BE2C (cell line): ENCODE data around the gene GHRL.

Experiments
- DNase-seq: peaks from one replicate; pipeline ENCODE4 v3.0.0-alpha.2; 2020
- H3K27me3 ChIP-seq: fragments of 250-450 bp; sonication (Bioruptor Pico); 2 replicates; pipeline ENCODE4 v1.5.1; 2020; ENCODE audit warnings: mild to moderate bottlenecking
- H3K36me3 ChIP-seq: fragments of 250-450 bp; sonication (Bioruptor Pico); 2 replicates; pipeline ENCODE4 v1.5.1; 2020; ENCODE audit warnings: mild to moderate bottlenecking
- H3K4me1 ChIP-seq: fragments of 250-450 bp; sonication (Bioruptor Pico); 2 replicates; pipeline ENCODE4 v1.5.1; 2020
- H3K4me3 ChIP-seq: 2 replicates; pipeline ENCODE4 v1.5.1; 2011; ENCODE audit warnings: low read depth, low read length
- H3K9me3 ChIP-seq: fragments of 250-450 bp; sonication (Bioruptor Pico); 2 replicates; pipeline ENCODE4 v1.5.1; 2020
- TF ChIP-seq, protein P1 (sequence below): IDR thresholded peaks from 2 replicates; pipeline ENCODE4 v1.5.1; 2012; ENCODE audit warnings: mild to moderate bottlenecking, low read depth, low read length

GHRL gene

DNA sequence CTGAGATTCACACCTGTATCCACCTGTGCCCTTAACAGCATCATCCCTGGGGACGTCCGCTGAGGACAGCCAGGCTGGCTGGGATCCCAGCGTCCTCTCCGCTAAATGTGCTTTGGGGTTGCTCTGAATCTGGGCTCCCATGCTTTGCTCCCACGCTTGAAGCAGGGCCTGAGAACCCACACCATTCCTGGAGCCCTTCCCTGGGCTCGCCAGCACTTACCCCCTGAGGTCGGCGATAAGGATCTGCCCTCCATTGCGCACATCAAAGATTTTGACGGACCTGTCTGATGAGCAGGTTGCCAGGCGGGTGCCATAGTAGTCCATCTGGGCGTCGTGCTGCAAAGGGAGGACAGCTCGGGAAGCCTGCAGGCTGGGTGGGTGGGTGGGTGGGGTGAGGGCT is 22.4 kb upstream of the GHRL start:
- no peak for DNase-seq
- Histone ChIP-seq H3K9me3 (no peaks in the 10 kb centered on the region), H3K4me1 (no peaks in the 10 kb centered on the region), H3K36me3 (peaks cover 12% of the 10 kb centered on the region), H3K27me3 (no peaks in the 10 kb centered on the region), H3K4me3 (no peak overlapping the region)
- TF ChIP-seq, protein P1, sequence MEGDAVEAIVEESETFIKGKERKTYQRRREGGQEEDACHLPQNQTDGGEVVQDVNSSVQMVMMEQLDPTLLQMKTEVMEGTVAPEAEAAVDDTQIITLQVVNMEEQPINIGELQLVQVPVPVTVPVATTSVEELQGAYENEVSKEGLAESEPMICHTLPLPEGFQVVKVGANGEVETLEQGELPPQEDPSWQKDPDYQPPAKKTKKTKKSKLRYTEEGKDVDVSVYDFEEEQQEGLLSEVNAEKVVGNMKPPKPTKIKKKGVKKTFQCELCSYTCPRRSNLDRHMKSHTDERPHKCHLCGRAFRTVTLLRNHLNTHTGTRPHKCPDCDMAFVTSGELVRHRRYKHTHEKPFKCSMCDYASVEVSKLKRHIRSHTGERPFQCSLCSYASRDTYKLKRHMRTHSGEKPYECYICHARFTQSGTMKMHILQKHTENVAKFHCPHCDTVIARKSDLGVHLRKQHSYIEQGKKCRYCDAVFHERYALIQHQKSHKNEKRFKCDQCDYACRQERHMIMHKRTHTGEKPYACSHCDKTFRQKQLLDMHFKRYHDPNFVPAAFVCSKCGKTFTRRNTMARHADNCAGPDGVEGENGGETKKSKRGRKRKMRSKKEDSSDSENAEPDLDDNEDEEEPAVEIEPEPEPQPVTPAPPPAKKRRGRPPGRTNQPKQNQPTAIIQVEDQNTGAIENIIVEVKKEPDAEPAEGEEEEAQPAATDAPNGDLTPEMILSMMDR: no peak

DNA sequence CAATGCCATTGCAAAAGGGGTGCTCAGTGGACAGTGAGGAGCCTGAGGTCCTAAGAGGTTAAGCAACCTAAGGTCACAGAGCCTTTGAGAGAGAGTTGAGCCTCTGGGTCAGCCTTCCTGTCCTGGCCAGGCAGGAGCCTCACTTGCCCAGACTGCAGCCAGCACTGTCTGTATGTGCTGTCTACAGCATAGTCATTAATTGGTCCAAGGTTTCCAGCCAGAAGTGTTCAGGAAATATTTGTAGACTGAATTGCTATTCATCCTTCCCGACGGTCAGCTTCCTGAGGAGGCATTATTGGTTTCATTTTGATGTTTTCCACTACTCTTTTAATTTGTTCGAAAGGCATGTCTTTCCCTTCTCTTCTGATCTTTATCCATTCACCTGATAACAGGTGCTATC is 20.1 kb upstream of the GHRL start:
- DNase-seq: no peak
- Histone ChIP-seq H3K27me3 (no peaks in the 10 kb centered on the region), H3K4me3 (no peak overlapping the region), H3K9me3 (no peaks in the 10 kb centered on the region), H3K36me3 (peaks cover 9% of the 10 kb centered on the region), H3K4me1 (no peaks in the 10 kb centered on the region)
- TF ChIP-seq, protein P1: no peak

DNA sequence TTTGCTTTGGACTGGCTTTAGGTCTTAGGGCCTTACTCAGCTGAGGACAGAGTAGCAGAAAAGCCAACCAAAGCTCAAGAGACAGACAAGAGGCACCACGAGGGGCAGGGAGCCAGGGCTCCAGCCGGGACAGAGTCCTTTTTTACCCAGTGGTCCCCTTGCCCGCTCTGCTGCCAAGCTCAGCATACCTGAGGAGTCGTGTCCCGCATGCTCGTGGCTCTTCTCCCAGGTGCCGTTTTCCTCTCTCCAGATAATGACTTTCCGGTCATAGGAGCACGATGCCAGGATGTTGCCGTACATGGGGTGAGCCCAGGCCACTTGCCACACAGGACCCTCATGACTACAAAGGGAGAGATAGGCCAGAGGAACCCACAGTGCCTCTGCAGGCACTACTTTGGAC is 19.6 kb upstream of the GHRL start:
- H3K36me3 ChIP-seq: peaks cover 9% of the 10 kb centered on the region
- no peaks in the 10 kb centered on the region for H3K27me3 ChIP-seq
- no peaks in the 10 kb centered on the region for H3K9me3 ChIP-seq
- no peak overlapping the region for H3K4me3 ChIP-seq
- no peaks in the 10 kb centered on the region for H3K4me1 ChIP-seq
- TF ChIP-seq, protein P1: no peak
- no peak for DNase-seq

DNA sequence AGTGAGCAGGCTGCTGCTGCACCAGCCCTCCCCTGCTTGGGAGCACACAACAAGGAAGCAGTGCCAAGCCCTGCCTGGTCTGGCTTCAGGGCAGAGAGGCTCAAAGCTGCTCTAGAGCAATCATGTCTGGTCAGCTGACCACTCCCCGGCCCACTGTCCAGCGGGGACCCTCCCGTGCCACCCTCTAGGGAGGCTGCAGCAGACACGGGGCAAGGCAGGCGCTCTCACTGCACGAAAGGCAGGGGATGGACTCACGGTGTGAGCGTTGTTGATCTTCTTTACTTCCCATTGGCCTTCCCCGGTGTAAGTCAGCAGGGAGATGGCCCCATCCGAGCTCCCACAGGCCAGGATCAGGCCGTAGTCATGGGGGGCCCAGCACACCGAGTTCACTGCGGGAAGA is 19.0 kb upstream of the GHRL start:
- peaks cover 9% of the 10 kb centered on the region for H3K36me3 ChIP-seq
- no peaks in the 10 kb centered on the region for H3K4me1 ChIP-seq
- TF ChIP-seq, protein P1: no peak
- DNase-seq: no peak
- no peak overlapping the region for H3K4me3 ChIP-seq
- H3K9me3 ChIP-seq: no peaks in the 10 kb centered on the region
- no peaks in the 10 kb centered on the region for H3K27me3 ChIP-seq

DNA sequence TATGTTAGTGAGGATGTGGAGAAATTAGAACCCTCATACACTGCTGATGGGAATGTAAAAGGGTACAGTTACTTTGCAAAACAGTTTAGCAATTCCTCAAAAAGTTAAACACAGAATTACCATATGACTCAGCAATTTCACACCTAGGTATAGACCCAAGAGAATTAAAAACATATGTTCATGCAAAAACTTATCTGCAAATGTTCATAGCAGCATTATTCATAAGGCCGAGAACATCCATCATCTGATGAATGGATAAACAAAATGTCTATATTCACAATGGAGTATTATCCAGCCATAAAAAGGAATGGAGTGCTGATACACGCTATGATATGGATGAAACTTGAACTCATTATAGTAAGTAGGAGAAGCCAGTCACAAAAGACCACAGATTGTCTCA is 17.8 kb upstream of the GHRL start:
- TF ChIP-seq, protein P1: no peak
- no peaks in the 10 kb centered on the region for H3K27me3 ChIP-seq
- H3K36me3 ChIP-seq: peaks cover 9% of the 10 kb centered on the region
- H3K9me3 ChIP-seq: no peaks in the 10 kb centered on the region
- no peak overlapping the region for H3K4me3 ChIP-seq
- no peaks in the 10 kb centered on the region for H3K4me1 ChIP-seq
- DNase-seq: no peak

DNA sequence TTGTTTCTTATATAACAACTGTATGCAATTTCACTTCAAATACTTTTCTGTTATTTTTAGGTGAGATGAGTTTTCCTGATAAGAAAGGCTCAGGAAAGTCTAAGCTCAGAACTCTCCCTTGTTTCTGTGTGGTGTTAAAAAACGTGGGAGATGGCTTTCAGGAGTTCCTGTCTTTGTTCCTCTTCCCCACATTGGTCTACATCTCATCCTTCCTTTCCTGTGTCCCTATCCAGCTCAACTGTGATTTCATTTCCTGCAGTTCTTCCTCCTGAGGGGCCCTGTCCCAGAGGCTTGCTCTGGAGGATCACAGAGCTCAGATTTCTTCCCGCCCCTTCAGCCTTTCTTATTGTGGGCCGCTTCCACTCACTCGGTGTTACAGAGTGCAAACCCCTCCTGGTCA is 17.0 kb upstream of the GHRL start:
- TF ChIP-seq, protein P1: no peak
- H3K4me3 ChIP-seq: no peak overlapping the region
- no peaks in the 10 kb centered on the region for H3K27me3 ChIP-seq
- peaks cover 9% of the 10 kb centered on the region for H3K36me3 ChIP-seq
- no peaks in the 10 kb centered on the region for H3K4me1 ChIP-seq
- no peaks in the 10 kb centered on the region for H3K9me3 ChIP-seq
- no peak for DNase-seq
